Activated CD4-positive, CD25-positive, alpha-beta regulatory T cell treated with anti-CD3 and anti-CD28 coated beads, Interleukin-2, amount 50 U/mL, for 16 hours (primary cell): Measurements from ENCODE around the gene DCUN1D3.

Experiments used
- DNase-seq: peaks from one replicate; pipeline ENCODE4 v3.0.0-alpha.2; 2020; ENCODE audit warnings: low read depth, low spot score

DCUN1D3 gene

DNA sequence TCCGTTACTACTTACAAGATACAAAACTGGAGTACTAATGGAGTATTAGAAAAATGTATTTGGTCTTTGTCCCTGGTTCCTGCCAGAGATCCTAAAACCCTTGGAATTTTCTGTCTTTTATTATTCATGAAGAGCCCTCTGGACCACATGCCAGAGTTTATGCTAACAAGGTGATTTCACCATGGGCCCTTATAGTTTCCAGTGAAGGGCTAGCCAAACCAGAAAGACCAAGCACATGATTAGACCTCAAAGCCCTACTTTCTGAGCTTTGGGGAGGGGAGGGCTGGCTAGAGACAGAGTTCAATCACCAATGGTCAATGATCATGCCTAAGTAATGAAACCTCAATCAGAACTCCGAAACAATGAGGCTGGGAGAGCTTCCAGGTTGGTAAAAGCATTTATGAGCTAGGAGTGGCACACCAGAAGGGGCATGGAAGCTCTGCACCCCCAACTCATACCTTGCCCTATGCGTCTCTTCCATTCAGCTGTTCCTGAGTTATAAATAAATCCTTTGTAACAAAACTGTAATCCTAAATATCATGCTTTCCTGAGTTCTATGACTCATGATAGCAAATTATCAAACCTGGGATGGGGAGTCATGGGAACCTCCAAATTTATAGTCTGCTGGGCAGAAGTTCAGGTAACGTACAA, 10.4 kb downstream of the DCUN1D3 start:
- DNase-seq, result no peak

DNA sequence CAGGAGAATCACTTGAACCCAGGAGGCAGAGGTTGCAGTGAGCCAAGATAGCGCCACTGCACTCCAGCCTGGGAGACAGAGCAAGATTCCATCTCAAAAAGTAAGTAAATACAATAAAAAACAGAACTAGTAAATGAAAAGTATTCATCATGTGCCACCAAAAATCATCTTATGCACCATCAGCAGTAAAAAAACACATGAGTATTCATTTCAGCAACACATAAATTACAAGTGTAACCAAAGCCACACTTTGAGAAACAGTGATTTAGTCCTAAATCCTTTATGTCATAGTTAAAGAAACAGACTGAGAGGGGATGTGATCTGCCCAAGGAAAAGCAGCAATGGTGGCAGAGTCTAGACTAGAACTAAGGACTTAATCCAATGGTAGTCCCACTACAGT, 13.0 kb downstream of the DCUN1D3 start:
- no peak for DNase-seq

DNA sequence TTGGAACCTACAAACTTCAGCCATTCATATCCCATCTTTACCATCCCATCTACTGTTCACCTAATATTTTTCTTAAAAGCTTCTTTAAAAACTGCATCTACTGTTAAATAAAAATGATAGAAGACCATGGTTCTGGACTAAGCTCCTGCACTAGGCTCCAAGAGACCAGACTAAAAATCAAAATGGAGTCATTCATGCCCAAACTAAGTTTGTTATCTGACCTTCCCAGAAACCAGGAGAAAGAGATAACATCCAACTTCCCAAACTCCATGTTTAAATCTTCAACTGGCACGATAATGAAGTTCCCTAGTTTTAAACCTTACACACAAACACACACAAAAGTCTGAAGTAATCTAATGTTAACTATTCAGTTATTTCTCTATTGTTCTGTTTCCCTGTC, 13.8 kb downstream of the DCUN1D3 start:
- no peak for DNase-seq

DNA sequence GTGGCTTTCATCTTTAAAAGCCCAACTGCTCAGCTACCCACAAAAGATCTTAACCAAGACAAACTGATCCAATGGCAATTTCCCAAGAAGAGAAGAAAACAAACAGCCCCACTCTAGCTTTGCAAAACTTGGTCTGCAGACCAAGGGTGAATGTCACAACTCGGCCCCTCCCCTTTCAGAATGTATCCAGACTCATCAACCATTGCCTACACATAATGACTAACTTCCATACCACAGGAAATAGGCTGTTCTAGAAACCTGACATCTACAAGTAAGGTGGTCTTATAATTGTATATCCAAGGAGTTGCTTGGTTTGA, 16.0 kb downstream of the DCUN1D3 start:
- no peak for DNase-seq

DNA sequence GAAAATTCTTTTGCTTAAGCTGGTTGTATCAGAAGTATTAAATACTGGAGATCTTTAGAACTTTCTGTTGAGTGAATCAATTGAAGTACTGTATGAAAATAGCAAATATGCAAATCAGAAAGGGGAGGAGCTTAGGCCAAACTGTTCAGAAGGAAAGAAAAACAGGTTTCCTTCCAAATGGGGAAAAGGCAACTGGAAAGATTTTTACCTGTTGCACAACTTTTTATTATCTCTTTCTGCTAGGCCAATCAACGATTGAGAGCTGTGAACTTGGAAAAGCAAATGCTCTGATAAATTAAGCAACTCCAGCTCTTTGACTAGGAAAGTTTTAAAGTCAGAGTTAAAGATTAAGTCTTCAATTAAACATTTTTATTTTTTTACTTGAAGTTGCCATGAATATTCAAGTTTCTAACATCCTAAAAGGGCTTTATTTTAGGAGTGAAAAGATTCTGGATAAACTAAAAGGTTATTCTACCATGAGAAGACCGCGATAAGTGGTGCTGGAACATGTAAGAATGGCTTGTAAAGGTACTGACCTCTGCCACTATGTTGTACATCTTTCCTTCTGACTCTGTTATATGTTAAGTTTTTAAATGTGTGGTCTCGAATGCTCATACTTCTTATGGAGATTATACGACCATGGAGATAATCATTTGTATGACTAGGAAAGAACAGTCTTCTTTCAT, 16.5 kb downstream of the DCUN1D3 start:
- no peak for DNase-seq

DNA sequence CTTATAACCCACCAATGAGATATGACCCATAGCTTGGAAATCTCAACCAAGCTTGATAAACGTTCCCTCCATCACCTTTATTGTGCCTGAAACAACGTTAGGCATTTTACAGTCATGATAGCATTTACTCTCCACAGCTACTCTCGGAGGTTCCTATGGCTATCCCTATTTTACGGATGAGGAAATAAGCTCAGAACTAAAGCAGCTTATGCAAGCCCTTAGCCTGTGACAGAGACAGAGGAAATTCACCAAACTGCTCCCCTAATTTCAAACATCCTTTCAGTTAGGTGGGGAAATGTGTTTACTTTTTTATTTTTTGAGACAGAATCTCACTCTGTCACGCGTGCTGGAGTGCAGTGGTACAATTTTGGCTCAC, 18.7 kb downstream of the DCUN1D3 start:
- no peak for DNase-seq

DNA sequence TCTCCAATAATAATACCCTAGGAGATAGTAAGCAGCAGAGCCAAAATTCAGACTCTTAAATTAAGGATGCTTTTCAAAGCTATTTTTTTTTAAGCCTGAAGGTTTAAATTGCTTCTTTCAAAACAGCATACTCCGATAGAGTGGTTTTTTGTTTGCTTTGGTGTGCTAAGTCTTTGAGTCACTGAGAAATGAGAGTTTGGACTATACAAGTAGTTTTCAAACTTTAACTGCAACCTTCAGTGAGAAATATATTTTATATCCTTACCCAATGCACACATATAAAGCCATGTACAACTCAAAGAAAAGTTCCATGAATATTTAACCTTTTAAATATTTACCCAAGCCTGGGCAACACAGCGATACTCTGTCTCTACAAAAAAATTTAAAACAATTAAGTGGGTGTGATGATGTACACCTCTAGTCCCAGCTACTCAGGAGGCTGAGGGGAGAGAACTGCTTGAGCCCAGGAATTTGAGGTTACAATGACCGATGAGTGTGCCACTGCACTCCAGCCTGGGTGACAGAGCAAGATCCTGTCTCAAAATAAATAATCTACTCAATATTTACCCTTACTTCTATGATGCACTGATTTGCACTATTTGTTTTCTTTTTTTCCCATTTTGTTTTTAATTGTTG, 19.2 kb downstream of the DCUN1D3 start:
- DNase-seq, result no peak

DNA sequence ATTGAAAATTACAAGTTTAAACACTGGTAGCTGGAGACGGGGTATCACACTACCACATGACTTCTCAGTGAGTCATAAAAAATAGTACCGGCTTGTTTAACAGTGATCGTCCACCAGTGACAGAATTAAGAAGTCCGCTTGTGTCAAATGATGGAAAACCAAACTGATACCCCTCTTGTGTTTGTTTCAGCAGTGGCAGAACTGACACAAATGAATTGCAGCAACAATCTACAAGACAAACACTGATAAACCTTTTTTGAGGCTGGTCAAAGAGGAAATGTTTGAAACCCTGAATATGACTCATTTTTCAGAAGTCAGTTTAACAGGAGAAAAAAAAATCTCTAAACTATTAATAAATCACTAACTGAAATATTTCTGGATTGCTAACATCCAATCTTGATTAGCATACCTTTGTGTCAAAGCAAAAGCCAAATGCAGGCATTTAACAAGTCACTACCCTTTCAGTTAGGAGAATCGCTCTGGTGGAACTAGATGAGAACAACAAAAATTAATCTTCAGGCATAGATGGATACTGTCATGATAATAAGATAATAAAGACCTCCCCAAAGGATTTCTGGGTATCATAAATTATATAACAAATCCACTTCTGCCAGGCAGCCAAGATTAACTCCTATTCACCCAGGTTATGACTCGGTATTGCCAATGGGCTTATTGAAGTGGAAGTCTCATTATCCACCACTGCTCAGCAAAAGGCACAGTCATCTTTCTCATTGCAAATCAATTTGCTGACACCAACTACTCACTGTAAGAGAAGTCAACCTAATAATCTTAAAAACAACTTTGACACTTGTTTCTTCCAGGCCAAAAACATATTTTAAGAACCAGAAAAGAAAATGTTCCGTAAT, 20.8 kb downstream of the DCUN1D3 start:
- DNase-seq, result no peak

DNA sequence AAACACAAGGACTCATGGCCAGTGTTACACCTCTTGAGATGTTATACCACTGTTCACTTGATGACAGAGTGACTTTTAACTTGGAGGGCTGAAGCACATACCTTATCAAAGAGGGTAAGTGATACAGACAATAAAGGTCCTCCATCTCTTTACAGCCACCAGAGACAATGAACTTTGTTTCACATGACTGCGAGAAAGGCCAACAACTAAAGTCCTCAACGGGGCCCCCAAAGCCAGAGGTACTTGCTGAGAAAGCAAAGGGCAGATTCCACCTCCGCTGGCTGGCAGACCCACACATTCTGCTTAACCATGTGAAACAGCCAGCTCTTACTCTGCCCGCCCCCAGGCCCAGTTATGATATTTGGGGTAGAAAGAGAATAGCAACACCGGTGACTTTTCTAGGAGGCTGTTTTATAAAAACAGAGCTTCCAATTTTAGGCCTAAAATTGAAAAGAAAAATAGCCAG, 21.4 kb downstream of the DCUN1D3 start:
- DNase-seq, result no peak

DNA sequence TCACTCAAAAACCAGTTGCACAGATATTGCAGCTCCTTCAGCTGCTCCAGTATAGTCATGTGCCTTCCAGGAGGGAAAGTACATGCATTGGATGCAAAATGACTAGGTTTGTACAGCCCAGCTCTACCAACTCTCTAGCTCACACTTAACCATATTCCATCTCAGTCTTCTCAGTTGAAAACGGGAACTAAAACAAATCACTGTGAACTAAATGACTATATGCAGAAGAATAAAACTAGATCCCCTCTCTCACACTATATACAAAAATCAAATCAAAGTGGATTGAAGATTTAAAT, 24.9 kb downstream of the DCUN1D3 start:
- DNase-seq, result no peak

DNA sequence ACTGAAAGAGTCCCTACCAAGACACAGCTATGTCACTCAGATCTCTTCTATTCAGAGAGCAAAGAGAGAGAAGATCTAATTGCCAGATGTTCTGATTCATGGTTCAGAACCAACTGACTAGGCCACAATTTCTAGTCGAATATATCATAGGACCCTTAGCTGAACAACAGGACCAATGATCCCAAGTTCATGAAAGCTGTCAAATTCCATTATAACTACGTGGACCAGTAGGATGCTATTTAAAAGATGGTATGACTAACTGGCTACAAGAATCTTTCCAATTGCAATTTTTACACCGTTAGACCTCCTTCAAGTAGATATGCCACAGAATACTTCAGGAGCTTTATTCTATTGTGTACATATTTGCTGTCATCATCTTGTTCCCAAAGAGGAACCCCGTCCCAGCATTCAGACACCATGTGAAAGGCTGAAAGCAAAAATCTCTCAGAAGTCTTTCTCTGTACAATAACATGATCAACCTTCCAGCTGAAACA, 26.0 kb downstream of the DCUN1D3 start:
- DNase-seq, result no peak

DNA sequence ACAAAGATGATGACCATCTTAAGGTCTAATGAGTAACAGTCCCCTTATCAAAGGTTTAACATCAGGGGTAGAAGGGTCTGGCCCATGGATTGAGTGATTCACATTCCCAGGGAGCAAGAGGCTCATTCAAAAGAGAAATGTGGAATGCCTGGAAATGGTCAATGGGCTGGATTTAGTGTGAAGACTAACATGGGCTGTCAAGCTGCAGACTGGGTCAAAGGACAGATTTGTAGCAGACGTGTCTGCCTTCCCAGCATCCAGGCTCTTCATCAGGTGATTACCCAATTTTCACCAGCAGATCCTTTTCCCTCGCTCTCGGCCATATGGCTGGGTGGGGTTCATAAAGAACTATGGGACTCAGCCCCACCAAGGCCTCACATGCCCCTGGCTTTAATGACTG, 26.8 kb downstream of the DCUN1D3 start:
- DNase-seq, result no peak

DNA sequence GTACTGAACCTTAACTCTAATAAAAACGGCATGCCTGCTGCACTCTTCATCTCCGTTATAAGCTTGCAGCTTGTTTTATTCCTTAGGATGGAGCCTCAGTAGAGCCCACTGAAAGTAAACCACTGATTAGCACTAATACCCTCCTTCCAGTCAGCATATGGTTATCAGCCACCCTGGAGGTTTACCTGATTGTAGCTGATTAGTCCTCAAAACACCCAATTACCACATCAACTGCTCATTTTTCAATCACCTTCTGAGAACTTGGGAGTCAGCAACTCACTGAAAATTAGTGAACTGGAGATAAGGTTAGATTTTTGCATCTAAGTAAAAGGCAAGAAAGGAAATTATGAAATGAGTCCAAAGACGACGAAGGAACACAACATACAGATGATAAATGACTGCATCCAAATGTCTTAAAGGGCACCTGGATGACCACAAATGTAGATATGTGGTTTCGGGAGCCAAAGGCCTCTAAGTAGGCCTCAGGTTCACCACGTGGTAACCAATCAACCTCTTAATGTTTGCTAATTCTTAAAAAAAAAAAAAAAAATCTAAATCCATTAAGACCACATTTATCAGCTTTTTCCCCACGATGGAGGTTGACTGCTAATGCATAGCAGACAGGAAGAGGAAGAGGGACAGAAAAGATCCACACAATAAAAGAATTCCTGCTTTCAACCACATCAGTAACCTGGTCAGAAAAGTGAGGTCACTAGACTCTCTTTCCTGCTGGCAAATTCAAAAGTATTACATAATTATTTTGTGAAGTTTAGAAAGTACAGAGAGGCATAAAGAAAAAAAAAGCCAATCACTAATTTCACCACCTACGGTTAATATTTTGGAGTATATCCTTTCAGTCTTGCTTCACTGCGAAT, 28.0 kb downstream of the DCUN1D3 start:
- no peak for DNase-seq

DNA sequence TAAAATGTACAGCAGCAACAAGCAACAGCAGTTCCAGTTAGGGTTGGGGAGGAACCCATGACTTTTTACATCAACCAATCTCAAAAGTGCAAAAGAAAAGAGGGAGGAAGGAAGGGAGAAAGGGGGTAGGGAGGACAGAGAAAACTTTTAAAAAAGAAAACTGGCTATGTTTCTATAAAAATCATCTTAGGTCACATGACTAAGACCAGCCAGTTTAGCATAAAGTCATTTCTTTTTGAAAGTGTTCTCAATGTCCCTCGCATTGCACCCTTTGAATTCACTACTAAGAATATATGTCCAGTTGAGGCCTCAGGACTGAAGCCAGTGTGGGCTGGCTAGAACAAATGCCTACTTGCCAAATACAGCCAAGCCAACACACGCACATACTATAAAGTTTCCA, 28.9 kb downstream of the DCUN1D3 start:
- DNase-seq, result no peak

DNA sequence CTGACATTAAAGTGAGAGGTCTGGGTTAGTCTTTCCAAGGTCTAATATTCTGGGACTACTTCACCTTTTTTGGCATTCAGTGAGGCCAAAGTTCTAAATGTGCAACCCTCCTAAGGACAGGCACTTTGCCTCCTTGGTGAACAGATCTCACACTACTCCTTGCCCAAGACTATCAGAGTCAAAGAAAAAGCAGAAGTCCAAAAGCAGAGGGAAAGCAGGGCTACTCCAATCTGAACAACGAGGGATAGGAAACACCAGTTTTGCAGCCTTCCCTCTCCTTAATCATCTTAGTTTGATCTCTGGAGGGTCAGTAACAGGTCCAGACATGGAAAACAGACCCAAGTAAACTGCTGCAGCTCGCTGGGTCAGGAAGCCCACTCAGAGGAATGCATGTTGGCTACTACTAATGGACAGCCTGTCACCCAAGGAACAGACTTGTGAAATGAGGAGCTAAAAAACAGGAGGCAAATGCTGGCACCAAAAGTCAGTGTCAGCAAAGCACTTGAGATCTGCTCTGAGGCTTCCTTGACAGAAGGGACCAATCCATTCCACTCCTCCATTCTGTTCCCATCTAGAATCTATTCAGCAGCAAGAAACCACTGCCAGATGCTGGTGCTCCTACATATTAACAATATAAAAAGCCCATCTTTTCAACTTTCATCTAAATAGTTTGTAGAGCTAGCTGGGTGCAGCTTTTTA, 29.9 kb downstream of the DCUN1D3 start:
- DNase-seq, result no peak

DNA sequence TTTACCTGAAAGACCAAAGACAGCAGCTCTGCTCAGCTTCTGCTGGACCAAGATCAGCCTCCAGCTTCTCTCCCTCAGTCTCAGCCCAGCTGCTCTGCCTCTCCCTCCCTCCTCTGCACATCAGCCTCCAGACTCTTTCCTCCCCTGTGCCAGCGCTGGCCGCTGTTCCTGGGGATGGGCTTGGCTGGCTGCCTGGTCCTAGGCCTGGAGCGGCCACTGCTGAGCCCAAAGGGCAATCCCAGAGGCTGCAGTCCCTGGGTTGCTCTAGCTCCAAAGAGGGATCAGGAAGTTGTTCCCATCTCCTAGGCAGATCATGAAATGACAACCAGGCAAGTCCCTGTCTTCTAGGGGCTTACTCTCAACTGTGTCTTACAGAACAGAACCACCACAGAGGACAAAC, 31.3 kb downstream of the DCUN1D3 start:
- DNase-seq, result no peak

DNA sequence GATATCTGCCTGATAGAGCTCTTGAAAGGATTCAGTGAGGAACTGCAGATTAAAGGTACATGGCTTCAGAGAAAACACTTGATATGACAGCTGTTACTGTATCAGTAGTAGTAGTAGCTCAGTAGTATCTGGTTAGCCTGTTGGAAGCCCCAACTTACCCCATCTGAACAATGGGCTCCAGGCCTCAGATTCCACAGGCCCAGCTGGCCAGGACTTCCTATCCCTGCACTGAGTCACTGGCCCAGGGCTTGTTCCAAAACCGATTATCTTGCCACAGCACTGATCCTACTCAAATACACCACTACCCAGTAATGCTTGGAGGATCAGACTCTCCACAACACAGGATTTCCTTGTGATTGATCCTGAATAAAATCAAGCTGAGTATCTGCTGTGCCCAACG, 32.6 kb downstream of the DCUN1D3 start:
- DNase-seq, result no peak

DNA sequence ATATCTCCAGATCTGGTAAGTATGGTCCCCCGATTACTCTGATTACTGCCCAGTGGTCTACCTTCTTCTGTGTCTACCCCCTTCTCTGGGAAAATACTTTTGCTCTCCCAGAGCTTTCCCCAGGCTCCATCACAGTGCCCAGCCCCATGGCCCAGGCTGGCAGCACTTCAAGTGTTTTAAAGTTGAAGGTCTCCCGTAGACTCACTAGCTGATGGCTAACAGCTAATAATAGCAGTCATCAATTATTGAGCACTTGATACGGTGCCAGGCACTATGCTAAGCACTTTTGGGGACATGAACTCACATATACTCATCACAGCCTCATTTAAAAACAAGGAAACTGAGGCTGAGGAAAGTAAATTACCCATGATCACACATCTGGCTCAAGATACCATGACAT, 33.4 kb downstream of the DCUN1D3 start:
- DNase-seq, result no peak

DNA sequence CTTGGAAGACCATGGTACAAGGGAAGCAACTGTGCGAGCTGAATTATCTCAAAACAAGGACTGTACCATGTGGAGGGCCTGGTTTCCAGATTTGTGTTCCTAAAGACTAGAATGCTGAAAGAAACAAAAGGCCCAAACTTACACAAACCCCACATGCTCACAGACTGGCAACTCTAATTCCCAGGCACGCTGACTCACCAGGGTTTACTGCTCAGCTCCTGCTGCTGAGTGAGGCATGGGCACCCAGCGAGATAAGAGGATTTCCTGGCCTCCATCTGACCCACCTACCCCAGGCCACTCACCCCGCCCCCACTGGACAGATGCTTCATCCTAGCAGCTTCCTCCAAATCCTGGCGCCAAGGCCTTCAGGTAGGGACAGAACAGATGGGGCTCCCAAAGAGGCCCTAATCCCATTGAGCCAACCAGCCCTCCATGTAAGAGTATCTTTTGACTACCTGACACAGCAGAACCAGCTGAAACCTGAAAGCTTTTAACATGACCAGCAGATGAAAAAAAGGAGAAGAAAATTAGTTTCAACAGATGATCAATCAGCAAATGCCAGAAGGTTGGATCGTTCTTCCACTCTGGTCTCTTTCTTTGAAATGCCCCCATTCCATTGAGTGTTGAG, 33.9 kb downstream of the DCUN1D3 start:
- DNase-seq, result no peak

DNA sequence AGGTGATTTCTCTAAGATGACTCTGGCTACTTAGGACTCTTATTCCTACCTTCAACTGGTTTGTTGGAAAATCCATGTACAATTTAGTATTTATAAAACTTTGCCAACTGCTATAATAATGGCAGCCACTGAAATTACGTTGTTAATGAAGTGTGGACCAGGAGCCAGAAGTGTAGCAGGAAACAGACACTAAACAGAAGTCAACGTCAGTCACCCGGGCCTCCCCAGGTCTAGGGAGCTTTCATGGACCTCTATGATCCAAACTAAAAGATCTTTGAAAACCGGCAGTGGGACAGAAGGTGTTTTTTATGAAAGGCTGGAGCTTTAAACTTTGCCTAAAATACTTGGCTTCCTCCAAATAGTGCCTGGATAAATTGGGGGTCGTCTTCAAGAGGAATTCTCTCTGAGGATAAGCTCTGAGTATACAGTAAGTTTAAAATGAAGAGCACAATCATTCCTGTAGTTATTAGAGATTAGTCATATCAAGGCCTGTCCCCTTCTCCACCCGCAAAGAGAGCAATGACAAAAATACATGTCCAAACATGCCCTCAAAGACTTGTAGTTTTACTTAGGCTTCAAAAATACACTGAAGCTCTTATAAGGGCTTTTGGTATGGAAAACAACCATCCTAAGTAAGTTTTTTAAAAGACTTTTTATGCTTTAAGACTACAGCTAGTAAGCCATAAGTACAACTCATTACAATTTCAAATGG, 34.6 kb downstream of the DCUN1D3 start:
- DNase-seq, result no peak
